ENCODE measurements around the gene ARR3.

GRCh38 chrX:70244881-70245280 lies 23.3 kb upstream of the ARR3 start:
- no peak for TF ChIP-seq CTCF (IDR thresholded peaks at IDR 0.05; ENCODE audit: borderline replicate concordance, extremely low read depth, low read length, poor library complexity, severe bottlenecking)
- no peak for TF ChIP-seq EZH2 (IDR thresholded peaks at IDR 0.05; ENCODE audit: borderline replicate concordance, low read depth, low read length, severe bottlenecking)
